Smooth muscle cell of the brain vasculature (primary cell): ENCODE measurements around the gene LRGUK.
"Not testable (repeated sequence)": the region's sequence is repeated elsewhere in the genome, so short reads cannot be mapped to it uniquely, and the experiment has no call there.

Experiments used
- DNase-seq: peaks from one replicate; pipeline ENCODE4 v3.0.0-alpha.2; 2012; ENCODE audit warnings: low read depth, low spot score

The LRGUK gene

GRCh38 chr7:134186027-134186426 lies 58.9 kb downstream of the LRGUK start:
- DNase-seq, result no peak

- no peak for DNase-seq
These were observed 59.7 kb downstream of the LRGUK start for GRCh38 chr7:134186801-134187200.

- DNase-seq, result no peak
These were observed 60.8 kb downstream of the LRGUK start for GRCh38 chr7:134187893-134188292.

- DNase-seq, result no peak
These were observed 61.2 kb downstream of the LRGUK start for GRCh38 chr7:134188311-134188710.

GRCh38 chr7:134189559-134189958 lies 62.4 kb downstream of the LRGUK start:
- no peak for DNase-seq

DNA sequence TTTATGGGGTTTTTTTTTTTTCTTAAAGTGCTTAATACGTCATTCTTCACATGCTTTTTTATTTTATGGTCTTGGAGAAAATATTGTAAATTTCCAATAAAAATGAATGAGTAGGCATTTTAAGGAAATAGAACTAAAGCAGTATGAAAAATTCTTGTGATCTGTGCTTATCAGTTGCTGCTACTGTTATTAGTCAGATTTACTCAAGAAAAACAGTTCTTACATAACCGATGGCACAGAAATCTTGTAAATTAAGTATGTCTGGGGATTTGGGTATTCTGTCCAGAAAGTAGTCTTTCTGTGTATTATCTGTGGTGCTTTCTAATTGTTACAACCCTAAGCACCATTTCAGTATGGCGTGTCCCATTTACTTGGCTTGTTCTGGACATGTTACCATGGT lies 64.7 kb downstream of the LRGUK start:
- DNase-seq, result no peak

DNA sequence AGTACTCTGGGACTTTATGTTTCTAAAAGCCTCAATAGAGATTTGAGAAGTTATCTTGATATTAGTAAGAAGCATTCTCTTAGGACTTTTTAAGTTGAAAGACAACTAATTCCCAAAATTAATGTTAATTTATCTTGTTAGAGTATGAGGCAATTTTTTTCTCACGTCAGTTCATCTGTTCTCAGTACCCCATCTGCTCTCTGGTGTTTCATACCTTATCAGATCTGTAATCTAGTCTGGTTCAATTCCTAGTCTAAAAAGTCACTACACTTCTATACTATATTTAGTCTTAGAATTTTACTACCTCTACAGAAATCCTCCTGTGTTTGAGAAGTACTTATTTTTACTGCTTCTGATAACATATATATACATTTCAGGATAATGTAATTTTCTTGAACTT lies 66.1 kb downstream of the LRGUK start:
- DNase-seq, result no peak

GRCh38 chr7:134195252-134195651 lies 68.1 kb downstream of the LRGUK start:
- no peak for DNase-seq

GRCh38 chr7:134196439-134196838 lies 69.3 kb downstream of the LRGUK start:
- no peak for DNase-seq

DNA sequence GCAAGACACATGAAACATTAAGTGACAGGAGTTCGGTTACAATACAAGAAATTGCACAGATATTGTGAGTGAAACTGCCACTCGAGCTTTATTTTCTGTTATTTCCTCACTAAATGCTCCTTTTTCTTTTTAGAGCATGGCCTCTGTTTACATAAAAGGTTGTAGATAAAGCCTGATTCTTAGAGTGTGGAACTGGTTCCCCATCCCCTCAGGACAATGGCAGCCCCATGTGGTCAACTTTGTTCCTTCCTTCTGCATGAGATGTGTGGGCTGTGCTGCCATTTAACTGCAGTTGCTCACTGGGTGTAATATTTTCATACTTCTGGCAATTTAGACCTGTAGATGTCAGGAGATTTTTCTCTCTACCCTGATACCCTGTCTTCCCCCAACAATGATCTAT lies 70.2 kb downstream of the LRGUK start:
- DNase-seq, result no peak

- no peak for DNase-seq
These were observed 73.8 kb downstream of the LRGUK start for GRCh38 chr7:134200970-134201369.

DNA sequence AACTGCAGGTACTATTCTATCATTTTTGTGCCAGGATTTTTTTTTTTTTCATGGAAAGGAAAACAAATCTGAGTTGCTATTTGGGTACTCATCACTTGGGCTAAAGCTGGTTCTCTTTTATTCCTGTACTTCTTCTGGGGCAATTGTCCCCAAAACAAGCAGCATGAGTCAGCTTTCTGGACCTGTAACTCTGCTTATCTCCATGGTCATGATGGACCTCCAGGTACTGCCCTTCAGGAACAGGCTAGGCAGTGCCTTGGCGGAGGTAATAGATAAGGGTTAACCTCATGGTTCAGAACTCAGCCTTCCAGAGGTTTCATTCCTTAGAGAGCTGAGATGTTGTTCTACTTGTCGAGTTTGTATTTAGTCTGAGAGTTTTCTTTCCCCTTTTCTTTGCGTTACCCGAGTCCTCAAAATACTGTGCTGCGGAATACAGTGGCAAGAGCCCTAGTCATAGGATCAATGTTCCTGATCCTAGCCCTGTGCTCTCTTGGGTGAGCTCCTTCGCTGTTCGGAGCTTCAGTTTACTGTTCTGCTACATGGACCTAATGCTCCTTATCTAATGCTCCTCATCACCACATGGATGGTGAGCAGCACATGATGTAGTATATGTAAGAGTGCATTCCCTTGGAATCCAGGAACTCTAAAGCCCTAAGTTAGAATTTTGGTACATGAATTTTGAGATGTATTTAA lies 74.6 kb downstream of the LRGUK start:
- no peak for DNase-seq

DNA sequence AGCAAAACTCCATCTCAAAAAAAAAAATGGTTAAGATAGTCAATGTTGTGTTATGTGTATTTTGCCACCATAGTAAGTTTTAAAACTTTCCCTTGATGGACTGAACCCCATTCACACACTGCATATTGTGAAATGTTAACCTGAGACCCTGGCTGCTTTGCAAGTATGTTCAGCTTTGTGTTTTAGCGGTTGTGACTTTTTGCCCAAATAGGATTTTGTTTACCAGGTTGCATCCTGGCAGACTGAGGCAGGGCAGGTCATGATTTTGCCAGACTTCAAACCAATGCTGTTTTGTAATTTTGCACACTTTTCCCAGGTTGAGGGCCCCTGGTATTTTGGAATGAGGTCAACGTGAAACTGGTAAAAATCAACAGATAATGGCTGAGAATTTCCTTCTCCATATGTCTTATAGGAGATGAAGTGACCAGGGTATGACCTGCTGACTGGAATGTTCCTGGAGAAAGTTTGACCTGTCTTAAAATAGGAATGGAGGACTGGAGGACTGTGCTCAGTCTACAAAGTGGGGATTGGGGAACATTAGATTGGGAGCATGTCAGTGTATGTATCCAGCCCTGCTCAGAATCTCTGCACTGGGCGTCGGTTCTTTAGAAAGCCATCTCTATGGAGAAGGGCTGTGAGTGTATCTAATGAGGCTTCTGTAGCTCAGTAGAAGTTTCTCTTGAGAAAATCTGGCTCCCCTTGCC lies 76.2 kb downstream of the LRGUK start:
- DNase-seq, result no peak

GRCh38 chr7:134209322-134210015 lies 82.3 kb downstream of the LRGUK start:
- DNase-seq, result no peak

DNA sequence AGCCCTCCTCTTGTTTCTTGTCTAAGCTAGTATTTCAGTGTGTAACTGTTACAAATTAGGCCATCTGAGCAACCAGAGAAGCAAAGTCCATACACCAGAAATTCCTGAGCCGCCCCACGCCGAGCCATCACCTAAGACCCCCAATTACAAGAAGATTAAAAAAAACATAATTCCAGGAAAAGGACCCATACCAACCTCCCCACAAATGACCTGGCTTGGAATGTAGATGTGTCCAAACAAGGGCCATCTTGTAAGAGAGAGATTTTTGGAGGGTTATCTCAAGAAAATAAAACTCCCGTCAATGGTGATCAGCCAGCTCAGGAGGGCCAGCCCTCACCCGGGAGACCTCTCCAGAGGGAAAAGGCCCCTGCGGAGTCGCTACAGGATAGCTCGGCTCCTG lies 83.1 kb downstream of the LRGUK start:
- no peak for DNase-seq

GRCh38 chr7:134210976-134211663 lies 84.0 kb downstream of the LRGUK start:
- no peak for DNase-seq

- DNase-seq, result no peak
These were observed 84.7 kb downstream of the LRGUK start for GRCh38 chr7:134211817-134212216.

GRCh38 chr7:134212576-134213546 lies 85.7 kb downstream of the LRGUK start:
- no peak for DNase-seq

DNA sequence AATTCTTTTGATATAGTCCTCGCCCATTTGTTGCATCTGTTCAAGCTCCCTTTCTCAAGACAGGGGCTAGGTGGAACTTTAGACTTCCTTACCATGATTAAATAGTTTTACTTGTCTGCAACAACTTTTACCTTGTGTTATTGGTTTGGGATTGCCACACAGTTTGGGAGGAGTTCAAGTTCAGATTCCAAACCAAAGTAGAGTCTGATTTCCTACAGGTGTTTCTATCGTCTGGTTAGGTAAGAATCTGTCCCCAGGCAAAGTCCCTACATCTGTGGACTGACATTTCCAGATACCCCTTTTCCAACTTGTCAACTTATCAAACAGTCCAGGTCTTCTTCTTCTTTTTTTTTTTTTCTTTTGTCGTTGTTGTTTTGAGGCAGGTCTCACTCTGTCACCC lies 93.1 kb downstream of the LRGUK start:
- DNase-seq, result no peak

DNA sequence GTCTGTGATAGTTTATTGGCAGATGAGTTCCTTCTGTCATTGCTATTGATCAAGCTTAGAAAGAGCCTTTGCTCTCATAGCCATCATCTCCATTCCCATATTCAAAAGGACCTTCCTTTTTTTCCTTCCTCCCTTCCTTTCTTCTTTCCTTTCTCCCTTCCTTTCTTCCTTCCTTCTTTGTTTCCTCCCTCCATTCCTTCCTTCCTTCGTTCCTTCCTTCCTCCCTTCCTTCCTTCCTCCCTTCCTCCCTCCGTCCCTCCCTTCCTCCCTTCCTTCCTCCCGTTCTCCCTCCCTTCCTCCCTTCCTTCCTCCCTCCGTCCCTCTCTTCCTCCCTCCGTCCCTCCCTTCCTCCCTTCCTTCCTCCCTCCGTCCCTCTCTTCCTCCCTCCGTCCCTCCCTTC lies 104.2 kb downstream of the LRGUK start:
- not testable (repeated sequence) for DNase-seq

DNA sequence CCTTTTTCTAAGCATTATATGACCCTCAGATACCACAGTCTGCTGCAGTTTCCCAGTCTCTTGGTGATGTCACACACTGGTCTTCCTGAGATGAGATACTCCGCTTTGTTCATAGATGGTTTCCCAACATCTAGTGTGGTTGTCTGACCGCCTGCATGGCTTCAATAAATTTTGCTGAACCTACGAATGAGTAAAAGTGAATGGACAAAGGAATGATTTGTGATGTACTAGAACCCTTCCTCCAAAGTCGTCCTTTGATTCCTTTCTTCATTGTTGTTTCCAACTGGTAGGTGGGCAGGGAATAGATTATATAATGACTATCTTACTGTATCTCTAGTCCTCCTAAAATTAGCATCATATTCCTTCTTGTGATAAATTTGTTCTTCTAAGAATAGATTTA lies 107.1 kb downstream of the LRGUK start:
- DNase-seq, result no peak
